ENCODE data around the gene NAXE. TPM values are rescaled to one million over a fixed set of nuclear protein-coding genes. Genes with fewer than 3 reads are reported as not detected.

Gene NAXE
- total RNA-seq, 1 experiment from 2014 or later, result 113 TPM

DNA sequence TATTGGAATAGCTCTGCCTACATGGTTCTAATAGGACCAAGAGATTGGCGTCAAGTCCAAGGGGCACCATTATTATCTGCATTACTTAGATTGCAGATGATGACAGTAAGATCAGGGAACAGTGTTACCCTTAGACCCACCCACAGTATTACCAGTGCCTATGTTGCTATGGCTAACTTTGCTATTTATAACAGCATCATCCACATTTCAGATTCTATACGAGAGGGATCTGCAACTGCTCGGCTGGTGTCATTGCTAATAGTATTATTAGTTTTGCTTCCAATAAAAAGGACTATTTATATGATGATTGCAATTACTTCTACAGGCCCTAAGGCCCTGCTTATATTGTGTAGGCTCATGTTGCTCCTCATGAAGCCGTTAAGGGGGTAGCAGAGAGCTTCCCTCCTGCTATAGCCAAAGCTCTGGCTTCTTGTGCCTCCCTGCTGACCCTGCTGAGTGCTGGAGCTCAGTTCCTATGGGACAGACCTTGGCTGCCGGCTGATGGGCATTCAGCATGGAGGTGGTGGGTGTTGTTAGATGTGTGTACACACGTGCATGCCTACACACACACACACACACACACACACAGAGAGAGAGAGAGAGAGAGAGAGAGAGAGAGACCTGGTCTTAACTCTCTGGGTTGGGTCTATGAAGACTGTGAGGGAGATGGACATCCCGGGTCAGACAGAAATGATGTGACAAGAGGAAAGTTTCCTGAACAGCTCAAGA is 51.6 kb downstream of the NAXE start:
- Histone ChIP-seq H3K27ac (ENCODE audit: low read length) (no peak overlapping the region), H3K4me1 (ENCODE audit: low read length) (no peaks in the 10 kb centered on the region), H3K9ac (ENCODE audit: low read length) (no peak overlapping the region), H2AFZ (ENCODE audit: low read length) (no peak overlapping the region), H3K9me3 (ENCODE audit: low read length) (no peaks in the 10 kb centered on the region), H4K20me1 (ENCODE audit: insufficient read depth, low read depth, low read length) (no peaks in the 10 kb centered on the region), H3K4me3 (ENCODE audit: low read length) (no peak overlapping the region), H3K79me2 (ENCODE audit: low read length) (no peaks in the 10 kb centered on the region), H3K4me2 (ENCODE audit: low read depth, low read length, poor library complexity, severe bottlenecking) (no peak overlapping the region), H3K9me2 (replicated peaks; ENCODE audit: insufficient read depth, low read length) (no peaks in the 10 kb centered on the region), H3K36me3 (ENCODE audit: insufficient read depth, low read length) (no peaks in the 10 kb centered on the region), H3K27me3 (ENCODE audit: low read length) (no peaks in the 10 kb centered on the region)
- DNase-seq, result no peak

DNA sequence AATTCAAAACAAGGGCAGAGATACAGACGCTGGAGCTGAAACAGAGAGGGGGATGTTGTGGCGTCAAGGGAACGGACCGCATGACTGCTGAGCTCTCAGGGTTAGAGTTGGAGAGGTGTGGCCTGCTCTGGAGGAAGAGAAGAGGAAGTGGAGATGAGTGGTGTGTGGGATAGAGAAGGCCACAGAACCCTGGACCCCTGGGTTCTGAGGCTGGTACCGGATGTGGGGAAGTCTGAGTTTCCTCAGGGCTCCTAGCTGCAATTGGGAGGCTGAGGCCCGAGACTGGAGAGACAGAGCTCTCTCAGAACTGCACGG is 52.2 kb downstream of the NAXE start:
- no peak overlapping the region for H3K27ac ChIP-seq (ENCODE audit: low read length)
- no peak overlapping the region for H3K4me2 ChIP-seq (ENCODE audit: low read depth, low read length, poor library complexity, severe bottlenecking)
- H4K20me1 ChIP-seq (ENCODE audit: insufficient read depth, low read depth, low read length), result no peaks in the 10 kb centered on the region
- no peaks in the 10 kb centered on the region for H3K79me2 ChIP-seq (ENCODE audit: low read length)
- DNase-seq, result no peak
- H3K27me3 ChIP-seq (ENCODE audit: low read length), result no peaks in the 10 kb centered on the region
- no peaks in the 10 kb centered on the region for H3K4me1 ChIP-seq (ENCODE audit: low read length)
- no peaks in the 10 kb centered on the region for H3K36me3 ChIP-seq (ENCODE audit: insufficient read depth, low read length)
- H2AFZ ChIP-seq (ENCODE audit: low read length), result no peak overlapping the region
- no peaks in the 10 kb centered on the region for H3K9me2 ChIP-seq (replicated peaks; ENCODE audit: insufficient read depth, low read length)
- H3K4me3 ChIP-seq (ENCODE audit: low read length), result no peak overlapping the region
- H3K9ac ChIP-seq (ENCODE audit: low read length), result no peak overlapping the region
- no peaks in the 10 kb centered on the region for H3K9me3 ChIP-seq (ENCODE audit: low read length)

Other genes starting within 250 kb of the NAXE start
- gene RHBG, start 222.6 kb upstream of the NAXE start, total RNA-seq (2014; rRNA removed; shearing (Covaris generic); ENCODE audit: low replicate concordance), result not detected in 2 replicates
- gene MEF2D, start 91.0 kb upstream of the NAXE start, total RNA-seq (2014; rRNA removed; shearing (Covaris generic); ENCODE audit: low replicate concordance), result 22.3 and 24.7 TPM in 2 replicates
- 0.75 and 1.5 TPM in 2 replicates for gene IQGAP3, start 19.2 kb upstream of the NAXE start, total RNA-seq (2014; rRNA removed; shearing (Covaris generic); ENCODE audit: low replicate concordance)
- gene TTC24, start 12.1 kb upstream of the NAXE start, total RNA-seq (2014; rRNA removed; shearing (Covaris generic); ENCODE audit: low replicate concordance), result 2.9 and 7.8 TPM in 2 replicates
- gene GPATCH4, start 9.7 kb downstream of the NAXE start, total RNA-seq (2014; rRNA removed; shearing (Covaris generic); ENCODE audit: low replicate concordance), result 26.2 and 28.0 TPM in 2 replicates
- 0.47 TPM in 1 of 2 replicates, not detected in the other for gene HAPLN2, start 27.6 kb downstream of the NAXE start, total RNA-seq (2014; rRNA removed; shearing (Covaris generic); ENCODE audit: low replicate concordance)
- gene BCAN, start 50.3 kb downstream of the NAXE start, total RNA-seq (2014; rRNA removed; shearing (Covaris generic); ENCODE audit: low replicate concordance), result not detected in 2 replicates
- gene NES, start 85.6 kb downstream of the NAXE start, total RNA-seq (2014; rRNA removed; shearing (Covaris generic); ENCODE audit: low replicate concordance), result not detected in 2 replicates
- gene CRABP2, start 113.8 kb downstream of the NAXE start, total RNA-seq (2014; rRNA removed; shearing (Covaris generic); ENCODE audit: low replicate concordance), result 0.56 TPM in 1 of 2 replicates, not detected in the other
- gene METTL25B, start 136.7 kb downstream of the NAXE start, total RNA-seq (2014; rRNA removed; shearing (Covaris generic); ENCODE audit: low replicate concordance), result 22.8 and 26.5 TPM in 2 replicates
- gene ISG20L2, start 137.0 kb downstream of the NAXE start, total RNA-seq (2014; rRNA removed; shearing (Covaris generic); ENCODE audit: low replicate concordance), result 17.9 and 18.4 TPM in 2 replicates
- 102 and 113 TPM in 2 replicates for gene MRPL24, start 149.3 kb downstream of the NAXE start, total RNA-seq (2014; rRNA removed; shearing (Covaris generic); ENCODE audit: low replicate concordance)
- 191 and 237 TPM in 2 replicates for gene HDGF, start 159.9 kb downstream of the NAXE start, total RNA-seq (2014; rRNA removed; shearing (Covaris generic); ENCODE audit: low replicate concordance)
- gene PRCC, start 175.8 kb downstream of the NAXE start, total RNA-seq (2014; rRNA removed; shearing (Covaris generic); ENCODE audit: low replicate concordance), result 39.6 and 50.0 TPM in 2 replicates
- gene SH2D2A, start 225.1 kb downstream of the NAXE start, total RNA-seq (2014; rRNA removed; shearing (Covaris generic); ENCODE audit: low replicate concordance), result not detected in 2 replicates